GM19238 (cell line): ENCODE results near the gene POPDC2.
A peak's percentile ranks its signal among the peaks of the same experiment; 100 is the strongest.
"Not testable (repeated sequence)": the region's sequence is repeated elsewhere in the genome, so short reads cannot be mapped to it uniquely, and the experiment has no call there.

Experiments
- DNase-seq: peaks from one replicate; pipeline ENCODE4 v3.0.0; 2011; ENCODE audit warnings: low spot score; ENCODE audit not compliant: insufficient read length

POPDC2 gene

GRCh38 chr3:119613872-119614271 lies 46.5 kb downstream of the POPDC2 start:
- no peak for DNase-seq

GRCh38 chr3:119613201-119613600 lies 47.2 kb downstream of the POPDC2 start:
- no peak for DNase-seq

GRCh38 chr3:119611664-119612063 lies 48.7 kb downstream of the POPDC2 start:
- no peak for DNase-seq

GRCh38 chr3:119609301-119609700 lies 51.1 kb downstream of the POPDC2 start:
- DNase-seq: no peak

GRCh38 chr3:119608405-119609000 lies 51.9 kb downstream of the POPDC2 start:
- DNase-seq: no peak

GRCh38 chr3:119604878-119605277 lies 55.5 kb downstream of the POPDC2 start:
- DNase-seq: no peak

GRCh38 chr3:119602676-119603075 lies 57.7 kb downstream of the POPDC2 start:
- no peak for DNase-seq

GRCh38 chr3:119601154-119601553 lies 59.2 kb downstream of the POPDC2 start:
- DNase-seq: no peak

- peak; percentile 53 for DNase-seq
Observed at GRCh38 chr3:119600732-119601131, 59.7 kb downstream of the POPDC2 start.

- no peak for DNase-seq
Observed at GRCh38 chr3:119599558-119600174, 60.7 kb downstream of the POPDC2 start.

- DNase-seq: no peak
Observed at GRCh38 chr3:119598410-119599098, 61.8 kb downstream of the POPDC2 start.

- no peak for DNase-seq
Observed at GRCh38 chr3:119597548-119598288, 62.7 kb downstream of the POPDC2 start, which contains the start of gene PLA1A. Gene PLA1A (plus strand): TSS chr3:119597885. CDS start chr3:119597914, 29 bp downstream.

GRCh38 chr3:119596398-119596797 lies 64.0 kb downstream of the POPDC2 start:
- no peak for DNase-seq

- no peak for DNase-seq
Observed at GRCh38 chr3:119595639-119596334, 64.6 kb downstream of the POPDC2 start.

- not testable (repeated sequence) for DNase-seq
Observed at GRCh38 chr3:119594929-119595328, 65.5 kb downstream of the POPDC2 start.

GRCh38 chr3:119594066-119594465 lies 66.3 kb downstream of the POPDC2 start:
- no peak for DNase-seq

- no peak for DNase-seq
Observed at GRCh38 chr3:119592861-119593260, 67.5 kb downstream of the POPDC2 start.
